Measurements from ENCODE around the gene DLGAP1. TPM values are rescaled to one million over a fixed set of nuclear protein-coding genes. Genes with fewer than 3 reads are reported as not detected.

DLGAP1 gene
- total RNA-seq, 1 donor from 2014 or later, result 0.63 TPM

GRCh38 chr18:4358618-4359017 lies 96.5 kb downstream of the DLGAP1 start:
- no peak for TF ChIP-seq CTCF (conservative IDR thresholded peaks at IDR 0.05; ENCODE audit: low read depth, low read length)
- no peak overlapping the region for H3K4me3 ChIP-seq (ENCODE audit: low read depth, low read length)
- DNase-seq (ENCODE audit: low read depth), result no peak

GRCh38 chr18:4357579-4357978 lies 97.5 kb downstream of the DLGAP1 start:
- no peak overlapping the region for H3K4me3 ChIP-seq (ENCODE audit: low read depth, low read length)
- DNase-seq (ENCODE audit: low read depth), result no peak
- no peak for TF ChIP-seq CTCF (conservative IDR thresholded peaks at IDR 0.05; ENCODE audit: low read depth, low read length)

- H3K4me3 ChIP-seq (ENCODE audit: low read depth, low read length), result no peak overlapping the region
- DNase-seq (ENCODE audit: low read depth), result no peak
- TF ChIP-seq CTCF (conservative IDR thresholded peaks at IDR 0.05; ENCODE audit: low read depth, low read length), result no peak
Measured at GRCh38 chr18:4356929-4357328, 98.2 kb downstream of the DLGAP1 start.

- no peak for DNase-seq (ENCODE audit: low read depth)
- TF ChIP-seq CTCF (conservative IDR thresholded peaks at IDR 0.05; ENCODE audit: low read depth, low read length), result no peak
- H3K4me3 ChIP-seq (ENCODE audit: low read depth, low read length), result no peak overlapping the region
Measured at GRCh38 chr18:4353853-4354418, 101.2 kb downstream of the DLGAP1 start.

- TF ChIP-seq CTCF (conservative IDR thresholded peaks at IDR 0.05; ENCODE audit: low read depth, low read length), result no peak
- no peak for DNase-seq (ENCODE audit: low read depth)
- no peak overlapping the region for H3K4me3 ChIP-seq (ENCODE audit: low read depth, low read length)
Measured at GRCh38 chr18:4352746-4353551, 102.2 kb downstream of the DLGAP1 start.

- TF ChIP-seq CTCF (conservative IDR thresholded peaks at IDR 0.05; ENCODE audit: low read depth, low read length), result no peak
- H3K4me3 ChIP-seq (ENCODE audit: low read depth, low read length), result no peak overlapping the region
- no peak for DNase-seq (ENCODE audit: low read depth)
Measured at GRCh38 chr18:4351005-4351404, 104.1 kb downstream of the DLGAP1 start.

- no peak for DNase-seq (ENCODE audit: low read depth)
- no peak overlapping the region for H3K4me3 ChIP-seq (ENCODE audit: low read depth, low read length)
- no peak for TF ChIP-seq CTCF (conservative IDR thresholded peaks at IDR 0.05; ENCODE audit: low read depth, low read length)
Measured at GRCh38 chr18:4335386-4335785, 119.7 kb downstream of the DLGAP1 start.
